ENCODE results near the gene FREM1.

Gene FREM1

DNA sequence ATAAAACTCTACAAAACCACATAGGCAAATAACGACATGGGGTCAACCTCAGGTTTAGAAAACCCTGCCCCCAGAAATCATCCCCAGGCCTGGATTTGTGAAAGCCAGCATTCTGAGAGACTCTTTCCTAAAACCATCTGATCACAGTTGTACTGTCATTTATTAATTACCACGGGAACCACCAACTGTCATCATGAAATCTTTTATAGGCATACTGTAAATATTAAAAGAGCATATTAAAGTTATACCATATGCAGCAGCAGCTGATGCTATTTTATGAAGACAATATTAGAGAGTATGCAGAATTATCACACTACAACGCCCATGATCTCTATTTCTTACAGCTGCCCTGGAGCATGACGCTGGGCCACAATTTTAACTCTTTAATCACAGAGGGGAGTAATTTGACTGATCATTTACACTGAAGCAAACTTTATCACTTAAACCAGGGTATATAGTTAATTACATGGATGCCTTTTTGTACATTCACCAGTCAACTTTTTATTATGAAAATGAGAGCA, 208.0 kb downstream of the FREM1 start:
- DNase-seq (ENCODE audit: low spot score): no peak

DNA sequence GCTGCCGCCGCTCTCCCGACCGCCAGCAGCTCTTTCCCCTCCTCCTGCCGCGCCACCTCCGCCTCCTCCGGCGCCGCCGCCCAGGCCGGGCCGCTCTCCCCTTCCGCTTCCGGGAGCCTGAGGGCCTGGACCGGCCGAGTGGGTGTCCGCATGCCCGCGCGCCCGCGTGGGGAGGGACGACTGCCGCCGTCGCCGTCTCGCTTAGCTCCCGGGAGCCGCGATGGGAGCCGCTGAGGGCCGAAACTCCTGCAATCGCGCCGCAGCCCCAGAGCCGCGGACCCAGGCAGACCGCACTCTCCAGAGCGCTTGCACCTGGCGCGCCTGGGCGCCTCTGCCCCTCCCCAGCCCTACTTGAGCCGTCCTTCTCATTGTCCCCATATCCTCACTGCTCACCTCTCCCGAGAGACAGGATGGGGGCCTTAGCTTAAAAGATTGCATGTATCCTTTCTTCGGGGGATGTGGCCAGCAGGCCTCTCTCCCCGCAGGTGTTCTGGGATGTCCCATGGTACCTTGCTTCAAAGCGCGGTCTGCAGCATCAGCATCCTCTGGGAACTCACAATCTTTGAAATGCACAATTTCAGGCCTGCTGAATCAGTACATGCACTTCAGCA, 216.9 kb downstream of the FREM1 start, which contains the start of gene ZDHHC21:
Gene ZDHHC21 (minus strand): TSS at position 182 of the 611 bp plus-strand sequence. CDS start 19,092 bp downstream, outside the sequence.
- DNase-seq (ENCODE audit: low spot score): peak; percentile 61

GRCh38 chr9:14692470-14693250, 217.6 kb downstream of the FREM1 start:
- peak; percentile 4 for DNase-seq (ENCODE audit: low spot score)

GRCh38 chr9:14690948-14691730, 219.1 kb downstream of the FREM1 start:
- no peak for DNase-seq (ENCODE audit: low spot score)

- DNase-seq (ENCODE audit: low spot score): no peak
Observed at GRCh38 chr9:14687042-14687719, 223.0 kb downstream of the FREM1 start.

DNA sequence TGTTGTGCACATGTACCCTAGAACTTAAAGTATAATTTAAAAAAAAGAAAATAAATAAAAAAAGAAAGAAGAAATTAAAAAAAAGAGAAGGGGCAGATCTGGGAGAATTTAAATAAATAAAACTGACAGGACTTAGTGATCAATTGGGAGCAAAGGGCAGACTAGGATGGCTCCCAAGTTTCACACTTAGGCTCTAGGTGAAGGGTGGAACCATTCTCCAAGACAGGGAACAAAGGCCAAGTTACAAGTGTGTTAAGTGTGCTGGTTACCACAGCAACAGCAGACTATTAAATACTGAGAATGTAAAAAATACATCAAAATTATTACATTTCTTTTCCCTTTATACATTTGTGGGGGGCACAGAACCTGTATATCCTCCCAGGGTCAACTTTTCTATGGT, 224.1 kb downstream of the FREM1 start:
- no peak for DNase-seq (ENCODE audit: low spot score)
